Sigmoid colon (tissue), 7 donors: Measurements from ENCODE around the gene SHLD3. TPM values are rescaled to one million over a fixed set of nuclear protein-coding genes. Genes with fewer than 3 reads are reported as not detected.

Source experiments
- DNase-seq: peaks from one replicate; pipeline ENCODE4 v3.0.0-alpha.2; 2019
- H3K27ac ChIP-seq, 4 donors: fragments of 200-600 bp; sonication (generic); one replicate each; pipeline ENCODE4 v1.5.1; 2016 to 2019; ENCODE audit warnings: mild to moderate bottlenecking in 1 of 4
- H3K27me3 ChIP-seq, 3 donors: fragments of 200-600 bp; sonication (generic); one replicate each; pipeline ENCODE4 v1.5.1; 2019; ENCODE audit warnings: mild to moderate bottlenecking in 1 of 3
- H3K36me3 ChIP-seq, 4 donors: fragments of 200-600 bp; sonication (generic); one replicate each; pipeline ENCODE4 v1.5.1; 2016 to 2019
- H3K4me1 ChIP-seq, 4 donors: fragments of 200-600 bp; sonication (generic); one replicate each; pipeline ENCODE4 v1.5.1; 2017 to 2019
- H3K4me3 ChIP-seq, 4 donors: fragments of 200-600 bp; sonication (generic); one replicate each; pipeline ENCODE4 v1.5.1; 2017 to 2019; ENCODE audit warnings: mild to moderate bottlenecking in 2 of 4, moderate library complexity in 1 of 4
- H3K9me3 ChIP-seq, 4 donors: fragments of 200-600 bp in 3 of 4; sonication (generic) in 3 of 4; one replicate each; pipeline versions ENCODE4 v1.5.1 to v1.6.1; 2013 to 2019
- CTCF ChIP-seq, 4 experiments: fragments of 450-650 bp in 3 of 4; fragments of 200-600 bp in 1 of 4; IDR thresholded peaks; one replicate each; pipeline ENCODE4 v1.5.1; 2016 to 2019; ENCODE audit warnings: antibody characterized with exemption in 4 of 4, mild to moderate bottlenecking in 3 of 4, moderate library complexity in 2 of 4
- EP300 ChIP-seq, 4 donors: sonication (generic); formaldehyde crosslinking; IDR thresholded peaks; one replicate each; pipeline ENCODE4 v1.6.1; 2017; ENCODE audit warnings: antibody characterized with exemption in 4 of 4
- POLR2A ChIP-seq, 2 donors: fragments of 450-650 bp; IDR thresholded peaks; one replicate each; pipeline ENCODE4 v1.6.1; 2016; ENCODE audit warnings: antibody characterized with exemption in 2 of 2, mild to moderate bottlenecking in 2 of 2, moderate library complexity in 2 of 2
- POLR2AphosphoS5 ChIP-seq, 4 donors: sonication (generic); formaldehyde crosslinking; IDR thresholded peaks; one replicate each; pipeline ENCODE4 v1.6.1; 2017; ENCODE audit warnings: antibody characterized with exemption in 4 of 4
- WGBS, 2 donors: extraction: QIAGEN DNeasy Blood & Tissue Kit; methylation state at CpG; one replicate each; pipeline ENCODE4 v1.1.7; 2013; 5-methylcytosine and 5-hydroxymethylcytosine counted together
- intact Hi-C: fragments of 100-400 bp; cut with DNase I; formaldehyde crosslinking; loops from one replicate; pipeline ENCODE4 v1.15.1; 2023
- polyA plus RNA-seq, 3 donors: library from polyadenylated mRNA; stranded (reverse); fragments of 200-250 nt; gene quantifications; one replicate each; pipeline ENCODE4 v1.2.3, GENCODE V29; 2013
- total RNA-seq, 4 donors: library from RNA; depleted of rRNA; stranded (reverse); fragments of >200 nt; gene quantifications; one replicate each; pipeline ENCODE4 v1.1.0, GENCODE V29; 2016
- donor health status: healthy with polysubstance abuse.
- donor health status: Bipolar disorder and iron deficiency.
- donor health status: healthy.

SHLD3 gene
- total and polyA plus RNA-seq, 7 donors, result 2.3 to 5.3 (median 3.0) TPM

- intact Hi-C loops, result loop anchor here (2.0 to 10.0 kb wide), 3 partner anchors 63 to 419 kb away; partner anchors contain the start of genes CENPK, ERBIN and PPWD1
- TF ChIP-seq EP300 (IDR thresholded peaks at IDR 0.05), result no peak
- TF ChIP-seq POLR2A (IDR thresholded peaks at IDR 0.05), result no peak
- TF ChIP-seq POLR2AphosphoS5 (IDR thresholded peaks at IDR 0.05), result no peak
- no peak for TF ChIP-seq CTCF (IDR thresholded peaks at IDR 0.05)
- Histone ChIP-seq H3K27me3 (no peaks in the 10 kb centered on the region), H3K9me3 (no peaks in the 10 kb centered on the region), H3K4me1 (peaks cover 0 to 38% (median 32%) of the 10 kb centered on the region in 4 donors), H3K36me3 (peaks cover 0 to 12% (median 0%) of the 10 kb centered on the region in 4 donors), H3K4me3 (peak overlapping the region; percentile 70 to 90 (median 76)), H3K27ac (peak overlapping the region; percentile 80 to 92 (median 83))
- DNase-seq, result no peak
- 34 to 58% methylated on average over 6 of the region's 6 CpGs for WGBS, 2 donors
Measured at GRCh38 chr5:65625743-65626142, 916 bp downstream of the SHLD3 start.

DNA sequence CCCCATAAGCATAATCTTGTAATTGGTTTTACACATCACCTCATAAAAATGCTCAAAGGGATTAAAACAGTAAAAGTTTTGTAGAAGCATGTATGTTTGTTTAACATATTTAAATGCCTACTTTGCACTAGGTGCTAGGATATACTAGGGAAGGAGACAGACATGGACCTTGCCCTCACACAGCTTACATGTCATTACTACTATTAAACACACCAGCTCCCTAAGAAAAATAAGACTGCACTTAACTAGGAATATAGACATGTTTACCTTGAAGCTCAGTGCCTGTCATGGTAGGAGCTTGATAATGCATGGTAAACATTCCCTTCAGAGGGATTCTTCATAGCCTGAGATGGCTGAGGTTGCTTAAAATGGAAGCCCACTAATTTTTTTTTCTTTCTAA lies 6.2 kb downstream of the SHLD3 start:
- H3K4me1 ChIP-seq, result peaks cover 0 to 7% (median 6%) of the 10 kb centered on the region in 4 donors

GRCh38 chr5:65640240-65640639 lies 15.4 kb downstream of the SHLD3 start:
- DNase-seq, result no peak
- H3K36me3 ChIP-seq, result peaks cover 5 to 70% (median 11%) of the 10 kb centered on the region in 4 donors
- H3K27me3 ChIP-seq, result no peaks in the 10 kb centered on the region
- no peaks in the 10 kb centered on the region for H3K4me1 ChIP-seq
- no peak overlapping the region for H3K4me3 ChIP-seq
- WGBS, 2 donors, result 93 to 95% methylated on average over 4 of the region's 4 CpGs
- TF ChIP-seq POLR2AphosphoS5 (IDR thresholded peaks at IDR 0.05) (no peak), POLR2A (IDR thresholded peaks at IDR 0.05) (no peak)
- intact Hi-C loops, result no loop called here
- no peaks in the 10 kb centered on the region for H3K9me3 ChIP-seq
- H3K27ac ChIP-seq, result no peak overlapping the region

More for the DNA sequence above, 6.2 kb downstream of the SHLD3 start:
- no peak overlapping the region for H3K27ac ChIP-seq
- no peak overlapping the region for H3K4me3 ChIP-seq
- H3K36me3 ChIP-seq, result peaks cover 0 to 20% (median under 1%) of the 10 kb centered on the region in 4 donors
- intact Hi-C loops, result no loop called here
- H3K9me3 ChIP-seq, result no peaks in the 10 kb centered on the region
- no peak for DNase-seq
- H3K27me3 ChIP-seq, result no peaks in the 10 kb centered on the region
- TF ChIP-seq POLR2AphosphoS5 (IDR thresholded peaks at IDR 0.05) (no peak), EP300 (IDR thresholded peaks at IDR 0.05) (no peak), CTCF (IDR thresholded peaks at IDR 0.05) (no peak), POLR2A (IDR thresholded peaks at IDR 0.05) (no peak)

- intact Hi-C loops, result no loop called here
- TF ChIP-seq CTCF (IDR thresholded peaks at IDR 0.05), result no peak
- TF ChIP-seq POLR2AphosphoS5 (IDR thresholded peaks at IDR 0.05), result no peak
- TF ChIP-seq EP300 (IDR thresholded peaks at IDR 0.05), result no peak
- no peak for TF ChIP-seq POLR2A (IDR thresholded peaks at IDR 0.05)
- H3K27me3 ChIP-seq, result no peaks in the 10 kb centered on the region
- H3K36me3 ChIP-seq, result peaks cover 0 to 53% (median 4%) of the 10 kb centered on the region in 4 donors
- WGBS, 2 donors, result 88 to 89% methylated on average over 2 of the region's 2 CpGs
- no peak overlapping the region for H3K27ac ChIP-seq
- no peaks in the 10 kb centered on the region for H3K4me1 ChIP-seq
- no peak for DNase-seq
- no peak overlapping the region for H3K4me3 ChIP-seq
- no peaks in the 10 kb centered on the region for H3K9me3 ChIP-seq
Measured at GRCh38 chr5:65646938-65647337, 22.1 kb downstream of the SHLD3 start.

DNA sequence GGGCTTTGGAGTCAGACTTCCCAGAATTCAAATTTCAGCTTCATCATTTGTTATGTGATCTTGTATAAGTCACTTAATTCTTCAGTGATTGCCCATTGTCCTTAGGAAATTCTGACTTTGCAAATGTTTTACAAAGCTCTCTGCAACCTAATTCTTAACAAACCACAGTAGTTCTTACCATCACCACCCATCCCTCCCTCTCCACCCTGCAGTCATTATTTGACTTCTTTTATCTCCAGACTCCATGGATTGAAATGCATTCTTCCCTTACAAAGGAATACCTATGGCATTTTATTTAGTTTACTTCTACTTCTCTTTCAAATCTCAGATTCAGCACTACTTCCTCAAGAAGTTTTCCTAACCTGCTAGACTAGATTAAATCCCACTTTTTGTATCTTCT lies 23.1 kb downstream of the SHLD3 start:
- TF ChIP-seq POLR2A (IDR thresholded peaks at IDR 0.05) (no peak), CTCF (IDR thresholded peaks at IDR 0.05) (no peak), POLR2AphosphoS5 (IDR thresholded peaks at IDR 0.05) (no peak), EP300 (IDR thresholded peaks at IDR 0.05) (no peak)
- no peaks in the 10 kb centered on the region for H3K4me1 ChIP-seq
- no peak for DNase-seq
- no peaks in the 10 kb centered on the region for H3K27me3 ChIP-seq
- no peak overlapping the region for H3K4me3 ChIP-seq
- H3K36me3 ChIP-seq, result peaks cover 0 to 54% (median 4%) of the 10 kb centered on the region in 4 donors
- no peaks in the 10 kb centered on the region for H3K9me3 ChIP-seq
- intact Hi-C loops, result no loop called here
- H3K27ac ChIP-seq, result no peak overlapping the region
